Activated T-helper 17 cell treated with anti-CD3 and anti-CD28 coated beads, Interleukin-2, amount 50 U/mL, for 72 hours (primary cell): ENCODE measurements around the gene FALEC. TPM values are rescaled to one million over a fixed set of nuclear protein-coding genes. Genes with fewer than 3 reads are reported as not detected.
A peak's percentile ranks its signal among the peaks of the same experiment; 100 is the strongest.

Source experiments
- ATAC-seq: fragments of 150-1000 bp; cut with Tn5 transposase; replicated peaks from 2 replicates; pipeline ENCODE4 v1.10.0; 2021; ENCODE audit warnings: mild to moderate bottlenecking, moderate library complexity
- H3K27ac Mint-ChIP-seq: one replicate; pipeline ENCODE4 v1.8.0; 2022; ENCODE audit warnings: mixed read lengths
- H3K27me3 Mint-ChIP-seq: one replicate; pipeline ENCODE4 v1.8.0; 2022; ENCODE audit warnings: mixed read lengths
- H3K36me3 Mint-ChIP-seq: one replicate; pipeline ENCODE4 v1.8.0; 2022; ENCODE audit warnings: low read depth, mild to moderate bottlenecking, mixed read lengths
- H3K4me1 Mint-ChIP-seq: one replicate; pipeline ENCODE4 v1.8.0; 2022; ENCODE audit warnings: mixed read lengths
- H3K4me3 Mint-ChIP-seq: one replicate; pipeline ENCODE4 v1.8.0; 2022; ENCODE audit warnings: mild to moderate bottlenecking, mixed read lengths
- H3K9me3 Mint-ChIP-seq: one replicate; pipeline ENCODE4 v1.8.0; 2022; ENCODE audit warnings: mixed read lengths
- total RNA-seq, 2 donors: library from RNA; stranded (reverse); gene quantifications; one replicate each; pipeline ENCODE4 v1.2.3, GENCODE V29; 2022

FALEC gene
- total RNA-seq, 2 donors from 2014 or later: 1.2 TPM; not detected in 1

DNA sequence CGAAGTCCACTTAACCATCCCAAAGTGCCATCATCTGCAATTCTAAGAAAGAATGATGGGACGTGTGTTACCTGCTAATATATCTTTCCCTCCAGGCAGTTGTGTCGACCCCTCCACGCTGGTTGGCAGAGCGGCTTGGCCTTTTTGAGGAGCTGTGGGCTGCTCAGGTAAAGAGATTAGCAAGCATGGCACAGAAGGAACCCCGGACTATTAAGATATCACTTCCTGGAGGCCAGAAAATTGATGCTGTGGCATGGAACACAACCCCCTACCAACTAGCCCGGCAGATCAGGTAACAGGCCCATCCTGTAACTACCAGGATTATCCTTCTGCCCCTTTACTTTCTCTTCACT is 27.8 kb upstream of the FALEC start:
- peak overlapping the region; percentile 96 for H3K27ac Mint-ChIP-seq
- no peaks in the 10 kb centered on the region for H3K27me3 Mint-ChIP-seq
- H3K4me3 Mint-ChIP-seq: peak overlapping the region; percentile 99
- ATAC-seq: no peak
- H3K9me3 Mint-ChIP-seq: no peaks in the 10 kb centered on the region
- peaks cover 39% of the 10 kb centered on the region for H3K36me3 Mint-ChIP-seq
- peaks cover 15% of the 10 kb centered on the region for H3K4me1 Mint-ChIP-seq

- peak; percentile 37 for ATAC-seq
- no peaks in the 10 kb centered on the region for H3K9me3 Mint-ChIP-seq
- peaks cover 5% of the 10 kb centered on the region for H3K4me1 Mint-ChIP-seq
- no peak overlapping the region for H3K4me3 Mint-ChIP-seq
- H3K36me3 Mint-ChIP-seq: peaks cover 82% of the 10 kb centered on the region
- H3K27ac Mint-ChIP-seq: no peak overlapping the region
- H3K27me3 Mint-ChIP-seq: no peaks in the 10 kb centered on the region
Measured at GRCh38 chr1:150493175-150493574, 22.4 kb upstream of the FALEC start.

GRCh38 chr1:150498342-150498741 is 17.2 kb upstream of the FALEC start:
- Mint-ChIP-seq H3K27ac (no peak overlapping the region), H3K4me1 (no peaks in the 10 kb centered on the region), H3K9me3 (no peaks in the 10 kb centered on the region), H3K4me3 (no peak overlapping the region), H3K36me3 (peaks cover 79% of the 10 kb centered on the region), H3K27me3 (no peaks in the 10 kb centered on the region)
- ATAC-seq: no peak

GRCh38 chr1:150505431-150505830 is 10.1 kb upstream of the FALEC start:
- no peaks in the 10 kb centered on the region for H3K4me1 Mint-ChIP-seq
- H3K36me3 Mint-ChIP-seq: peaks cover 65% of the 10 kb centered on the region
- no peak overlapping the region for H3K4me3 Mint-ChIP-seq
- ATAC-seq: no peak
- no peaks in the 10 kb centered on the region for H3K27me3 Mint-ChIP-seq
- no peaks in the 10 kb centered on the region for H3K9me3 Mint-ChIP-seq
- H3K27ac Mint-ChIP-seq: peak overlapping the region; percentile 67

- Mint-ChIP-seq H3K4me1 (no peaks in the 10 kb centered on the region), H3K27me3 (no peaks in the 10 kb centered on the region), H3K27ac (peak within 1 kb of the TSS; percentile 67), H3K9me3 (no peaks in the 10 kb centered on the region), H3K36me3 (peaks cover 45% of the 10 kb centered on the region), H3K4me3 (no peak within 1 kb of the TSS)
- peak; percentile 34 for ATAC-seq
Measured at GRCh38 chr1:150507912-150508864, 7.4 kb upstream of the FALEC start, which contains the start of gene ECM1. ECM1 (plus strand) TSS chr1:150508109; CDS start chr1:150508210, 101 bp downstream.

DNA sequence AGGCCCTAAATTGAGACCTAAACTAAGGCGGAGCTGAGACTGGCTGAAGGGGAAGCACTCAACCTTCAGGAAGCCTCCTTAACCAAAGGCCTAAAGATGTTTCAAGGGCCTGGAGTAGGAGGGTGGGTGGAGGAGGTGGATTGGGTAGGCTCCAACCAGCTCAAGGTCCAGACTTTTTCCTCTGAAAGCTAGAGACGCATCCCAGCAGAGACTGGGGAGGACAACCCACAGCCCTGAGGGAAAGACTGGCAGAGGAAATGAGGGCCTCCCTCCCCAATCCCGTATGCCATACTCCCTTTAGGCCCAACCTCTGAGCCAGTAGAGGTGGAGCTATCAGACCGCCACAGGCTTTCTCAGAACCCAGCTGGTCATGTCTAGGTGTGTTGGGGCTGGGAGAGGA is 6.6 kb upstream of the FALEC start:
- peaks cover 37% of the 10 kb centered on the region for H3K36me3 Mint-ChIP-seq
- no peaks in the 10 kb centered on the region for H3K4me1 Mint-ChIP-seq
- peak overlapping the region; percentile 67 for H3K27ac Mint-ChIP-seq
- H3K4me3 Mint-ChIP-seq: no peak overlapping the region
- H3K27me3 Mint-ChIP-seq: no peaks in the 10 kb centered on the region
- no peak for ATAC-seq
- no peaks in the 10 kb centered on the region for H3K9me3 Mint-ChIP-seq

GRCh38 chr1:150511551-150511950 is 4.0 kb upstream of the FALEC start:
- H3K36me3 Mint-ChIP-seq: peaks cover 11% of the 10 kb centered on the region
- no peaks in the 10 kb centered on the region for H3K9me3 Mint-ChIP-seq
- peak overlapping the region; percentile 28 for H3K27ac Mint-ChIP-seq
- no peaks in the 10 kb centered on the region for H3K27me3 Mint-ChIP-seq
- H3K4me1 Mint-ChIP-seq: peaks cover 6% of the 10 kb centered on the region
- no peak for ATAC-seq
- H3K4me3 Mint-ChIP-seq: no peak overlapping the region

- ATAC-seq: no peak
- peak overlapping the region; percentile 28 for H3K27ac Mint-ChIP-seq
- H3K4me3 Mint-ChIP-seq: no peak overlapping the region
Measured at GRCh38 chr1:150511985-150512660, 3.4 kb upstream of the FALEC start.

GRCh38 chr1:150512846-150513245 is 2.7 kb upstream of the FALEC start:
- Mint-ChIP-seq H3K9me3 (no peaks in the 10 kb centered on the region), H3K27me3 (no peaks in the 10 kb centered on the region), H3K27ac (no peak overlapping the region), H3K4me1 (peaks cover 7% of the 10 kb centered on the region), H3K36me3 (peaks cover under 1% of the 10 kb centered on the region), H3K4me3 (no peak overlapping the region)
- no peak for ATAC-seq

More at GRCh38 chr1:150511985-150512660, 3.4 kb upstream of the FALEC start:
- H3K9me3 Mint-ChIP-seq: no peaks in the 10 kb centered on the region
- H3K4me1 Mint-ChIP-seq: peaks cover 7% of the 10 kb centered on the region
- H3K36me3 Mint-ChIP-seq: peaks cover 6% of the 10 kb centered on the region
- no peaks in the 10 kb centered on the region for H3K27me3 Mint-ChIP-seq

GRCh38 chr1:150513351-150513791 is 2.2 kb upstream of the FALEC start:
- no peak for ATAC-seq
- no peaks in the 10 kb centered on the region for H3K36me3 Mint-ChIP-seq
- no peaks in the 10 kb centered on the region for H3K27me3 Mint-ChIP-seq
- H3K4me1 Mint-ChIP-seq: peaks cover 7% of the 10 kb centered on the region
- no peaks in the 10 kb centered on the region for H3K9me3 Mint-ChIP-seq
- H3K27ac Mint-ChIP-seq: no peak overlapping the region
- H3K4me3 Mint-ChIP-seq: no peak overlapping the region

DNA sequence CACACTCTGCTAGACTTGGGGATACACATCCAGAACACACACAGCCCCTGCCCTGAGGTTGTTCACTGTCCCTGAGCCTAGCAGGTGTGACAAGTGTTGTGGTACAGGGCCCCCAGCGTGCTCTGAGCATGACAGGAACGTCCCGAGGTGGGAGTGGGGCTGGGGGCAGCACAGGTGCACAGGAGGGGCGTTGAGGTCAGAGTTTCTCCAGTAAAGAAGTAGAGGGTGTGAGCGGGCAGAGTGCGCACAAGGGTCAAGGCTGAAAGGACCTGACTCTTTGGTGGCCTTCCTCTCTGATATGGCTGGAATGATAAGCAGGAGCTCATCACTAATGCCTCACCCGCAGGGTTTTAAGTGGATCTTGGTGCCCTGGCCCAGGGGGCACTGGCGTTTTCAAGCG is 1.3 kb upstream of the FALEC start:
- Mint-ChIP-seq H3K4me1 (peaks cover 7% of the 10 kb centered on the region), H3K36me3 (no peaks in the 10 kb centered on the region), H3K9me3 (no peaks in the 10 kb centered on the region), H3K27me3 (no peaks in the 10 kb centered on the region), H3K27ac (no peak overlapping the region), H3K4me3 (peak overlapping the region; percentile 89)
- no peak for ATAC-seq

DNA sequence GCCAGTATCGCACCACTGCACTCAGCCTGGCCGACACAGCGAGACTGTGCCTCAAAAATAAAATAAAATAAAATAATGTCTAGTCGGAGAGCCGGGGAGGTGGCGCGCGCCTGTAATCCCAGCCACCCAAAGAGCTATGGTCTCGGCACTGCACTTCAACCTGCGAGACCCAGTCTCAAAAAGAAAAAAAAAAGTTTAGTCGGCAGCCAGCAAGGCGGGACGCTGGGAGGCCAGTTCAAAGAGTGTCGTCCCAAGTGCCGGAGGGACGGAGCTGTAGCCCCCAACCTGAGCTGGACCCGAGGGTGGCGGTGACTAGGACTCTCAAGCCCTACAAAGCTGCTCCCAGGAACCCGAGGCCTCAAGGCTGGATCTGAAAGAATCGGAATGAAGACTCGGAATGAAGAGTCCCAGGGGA is 632 bp upstream of the FALEC start:
- H3K36me3 Mint-ChIP-seq: no peaks in the 10 kb centered on the region
- H3K4me3 Mint-ChIP-seq: peak overlapping the region; percentile 89
- H3K4me1 Mint-ChIP-seq: peaks cover 7% of the 10 kb centered on the region
- H3K9me3 Mint-ChIP-seq: no peaks in the 10 kb centered on the region
- H3K27ac Mint-ChIP-seq: peak overlapping the region; percentile 78
- ATAC-seq: no peak
- no peaks in the 10 kb centered on the region for H3K27me3 Mint-ChIP-seq

DNA sequence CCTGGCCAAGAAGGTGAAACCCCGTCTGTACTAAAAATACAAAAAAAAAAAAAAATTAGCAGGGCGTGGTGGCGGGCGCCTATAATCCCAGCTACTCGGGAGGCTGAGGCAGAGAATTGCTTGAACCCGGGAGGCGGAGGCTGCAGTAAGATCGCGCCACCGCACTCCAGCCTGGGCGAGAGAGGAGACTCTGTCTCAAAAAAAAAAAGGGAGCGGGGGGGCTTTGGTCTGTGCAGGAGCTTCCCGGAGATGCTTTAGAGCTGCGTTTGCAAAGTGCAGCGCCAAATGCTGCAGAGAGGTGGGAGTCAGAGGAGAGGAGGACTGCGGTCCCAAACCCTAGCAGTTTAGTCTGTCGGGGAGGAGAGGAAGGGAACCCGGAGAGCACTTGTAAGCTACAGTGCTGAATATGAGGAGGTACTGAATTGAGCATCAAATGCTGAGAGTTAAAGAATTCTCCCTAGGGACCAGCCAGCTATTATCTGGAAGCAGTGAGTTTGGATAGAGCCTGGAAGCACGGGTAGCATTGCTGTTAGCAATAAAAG is 569 bp downstream of the FALEC start:
- H3K4me3 Mint-ChIP-seq: peak overlapping the region; percentile 89
- peaks cover 7% of the 10 kb centered on the region for H3K4me1 Mint-ChIP-seq
- no peaks in the 10 kb centered on the region for H3K36me3 Mint-ChIP-seq
- ATAC-seq: peak; percentile 11
- H3K9me3 Mint-ChIP-seq: no peaks in the 10 kb centered on the region
- H3K27me3 Mint-ChIP-seq: no peaks in the 10 kb centered on the region
- peak overlapping the region; percentile 78 for H3K27ac Mint-ChIP-seq

- Mint-ChIP-seq H3K36me3 (no peaks in the 10 kb centered on the region), H3K27me3 (no peaks in the 10 kb centered on the region), H3K4me3 (peak overlapping the region; percentile 89), H3K9me3 (no peaks in the 10 kb centered on the region), H3K4me1 (peaks cover 7% of the 10 kb centered on the region), H3K27ac (peak overlapping the region; percentile 78)
- no peak for ATAC-seq
Measured at GRCh38 chr1:150516616-150517015, 1.1 kb downstream of the FALEC start.
